Ovary (tissue), 9 donors: ENCODE measurements around the gene KLHL35. TPM values are rescaled to one million over a fixed set of nuclear protein-coding genes. Genes with fewer than 3 reads are reported as not detected.

Source experiments
- DNase-seq, 5 donors: peaks; one replicate each; pipeline ENCODE4 v3.0.0-alpha.2; 2019 to 2020
- H3K27ac ChIP-seq, 2 donors: fragments of 200-600 bp; one replicate each; pipeline versions ENCODE4 v1.5.1 to v1.8.0; 2019 to 2022
- H3K27me3 ChIP-seq: fragments of 200-600 bp; one replicate; pipeline ENCODE4 v1.8.0; 2022
- H3K36me3 ChIP-seq: fragments of 200-600 bp; sonication (generic); one replicate; pipeline ENCODE4 v1.5.1; 2019
- H3K4me1 ChIP-seq: one replicate; pipeline ENCODE4 v1.8.1; 2013; ENCODE audit warnings: mild to moderate bottlenecking, moderate library complexity; ENCODE audit not compliant: insufficient read depth
- H3K4me3 ChIP-seq: fragments of 200-600 bp; sonication (generic); one replicate; pipeline ENCODE4 v1.5.1; 2017
- H3K9me3 ChIP-seq, 2 donors: fragments of 200-600 bp in 1 of 2; sonication (generic) in 1 of 2; one replicate each; pipeline versions ENCODE4 v1.5.1 to v1.8.1; 2013 to 2019; ENCODE audit warnings: mild to moderate bottlenecking in 1 of 2, moderate library complexity in 1 of 2
- EP300 ChIP-seq: sonication (generic); formaldehyde crosslinking; IDR thresholded peaks from one replicate; pipeline ENCODE4 v1.6.1; 2017; ENCODE audit warnings: antibody characterized with exemption
- POLR2A ChIP-seq: fragments of 450-650 bp; IDR thresholded peaks from one replicate; pipeline ENCODE4 v1.6.1; 2017; ENCODE audit warnings: antibody characterized with exemption, mild to moderate bottlenecking, moderate library complexity
- WGBS, 3 donors: extraction: QIAGEN DNeasy Blood & Tissue Kit in 1 of 3; methylation state at CpG; one replicate each; pipeline versions ENCODE4 v1.1.5 to v1.1.7; 2013 to 2017; 5-methylcytosine and 5-hydroxymethylcytosine counted together
- intact Hi-C, 4 donors: fragments of 100-400 bp; cut with DNase I; formaldehyde crosslinking; loops; one replicate each; pipeline versions ENCODE4 v1.11.0 to v1.15.1; 2022 to 2023
- polyA plus RNA-seq, 2 donors: library from polyadenylated mRNA; stranded (reverse); fragments of 200-250 nt in 1 of 2; fragments of 350-450 nt in 1 of 2; fragmentation: Illumina TruSeq in 1 of 2; extraction: RNeasy Lipid Tissue Mini Kit (QIAGEN cat#74804) in 1 of 2; gene quantifications; one replicate each; pipeline ENCODE4 v1.2.3, GENCODE V29; 2013 to 2014
- total RNA-seq, 7 donors: library from RNA; depleted of rRNA in 2 of 7; stranded (reverse); fragments of >200 nt in 2 of 7; fragmentation: NEBNext Ultra II Directional in 3 of 7; extraction: Animal tissue kit (Norgen Biotek cat#: 25700) in 3 of 7; gene quantifications; one replicate each; pipeline versions ENCODE4 v1.1.0 to v1.2.4, GENCODE V29; 2016 to 2023
- TF ChIP-seq, protein P1 (sequence below), 3 donors: fragments of 450-650 bp in 2 of 3; fragments of 200-600 bp in 1 of 3; IDR thresholded peaks; one replicate each; pipeline versions ENCODE4 v1.5.1 to v1.8.0; 2016 to 2022; ENCODE audit warnings: antibody characterized with exemption in 3 of 3, mild to moderate bottlenecking in 1 of 3
- donor health status: DM: no; HTN: no; CAD: no; lungs with moderate emphysema.
- donor health status: DM: no; HTN: no; CAD: no.
- donor health status: Bipolar disorder and iron deficiency.
- donor health status: DM: yes; HTN: yes; CAD: no.
- donor health status: DM: no; HTN: no; CAD: no.
- donor health status: DM: yes; HTN: yes; CAD: no.

Gene KLHL35
- total and polyA plus RNA-seq, 9 donors, result 0.07 to 1.1 (median 0.34) TPM; not detected in 2

DNA sequence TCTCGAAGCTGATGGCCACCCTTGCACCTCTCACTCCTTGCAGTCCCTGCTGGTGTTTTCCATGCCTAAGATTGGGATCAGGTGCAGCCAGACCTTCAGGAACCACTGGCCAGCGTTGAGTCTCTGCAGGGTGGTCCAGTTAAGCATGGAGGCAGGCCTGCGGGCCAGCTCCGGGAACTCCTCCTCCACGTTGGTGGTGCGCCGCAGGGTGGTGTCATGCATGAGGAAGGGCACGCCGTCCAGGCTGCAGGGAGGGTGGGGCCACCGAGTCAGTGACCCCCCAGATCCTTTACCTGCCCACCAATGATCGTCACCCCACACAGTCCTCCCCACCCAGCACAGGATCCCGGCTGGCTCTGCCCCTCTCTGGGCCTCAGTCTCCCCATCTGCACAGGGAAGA lies 10.0 kb upstream of the KLHL35 start:
- Histone ChIP-seq H3K36me3 (no peaks in the 10 kb centered on the region), H3K4me1 (no peaks in the 10 kb centered on the region), H3K9me3 (no peaks in the 10 kb centered on the region), H3K27me3 (no peaks in the 10 kb centered on the region), H3K4me3 (no peak overlapping the region), H3K27ac (no peak overlapping the region)
- TF ChIP-seq POLR2A (no peak), EP300 (no peak)
- TF ChIP-seq, protein P1, sequence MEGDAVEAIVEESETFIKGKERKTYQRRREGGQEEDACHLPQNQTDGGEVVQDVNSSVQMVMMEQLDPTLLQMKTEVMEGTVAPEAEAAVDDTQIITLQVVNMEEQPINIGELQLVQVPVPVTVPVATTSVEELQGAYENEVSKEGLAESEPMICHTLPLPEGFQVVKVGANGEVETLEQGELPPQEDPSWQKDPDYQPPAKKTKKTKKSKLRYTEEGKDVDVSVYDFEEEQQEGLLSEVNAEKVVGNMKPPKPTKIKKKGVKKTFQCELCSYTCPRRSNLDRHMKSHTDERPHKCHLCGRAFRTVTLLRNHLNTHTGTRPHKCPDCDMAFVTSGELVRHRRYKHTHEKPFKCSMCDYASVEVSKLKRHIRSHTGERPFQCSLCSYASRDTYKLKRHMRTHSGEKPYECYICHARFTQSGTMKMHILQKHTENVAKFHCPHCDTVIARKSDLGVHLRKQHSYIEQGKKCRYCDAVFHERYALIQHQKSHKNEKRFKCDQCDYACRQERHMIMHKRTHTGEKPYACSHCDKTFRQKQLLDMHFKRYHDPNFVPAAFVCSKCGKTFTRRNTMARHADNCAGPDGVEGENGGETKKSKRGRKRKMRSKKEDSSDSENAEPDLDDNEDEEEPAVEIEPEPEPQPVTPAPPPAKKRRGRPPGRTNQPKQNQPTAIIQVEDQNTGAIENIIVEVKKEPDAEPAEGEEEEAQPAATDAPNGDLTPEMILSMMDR (IDR thresholded peaks at IDR 0.05), result no peak
- WGBS, 3 donors, result 74 to 82% (median 81%) methylated on average over 12 of the region's 12 CpGs
- no peak for DNase-seq
- intact Hi-C loops, result no loop called here

DNA sequence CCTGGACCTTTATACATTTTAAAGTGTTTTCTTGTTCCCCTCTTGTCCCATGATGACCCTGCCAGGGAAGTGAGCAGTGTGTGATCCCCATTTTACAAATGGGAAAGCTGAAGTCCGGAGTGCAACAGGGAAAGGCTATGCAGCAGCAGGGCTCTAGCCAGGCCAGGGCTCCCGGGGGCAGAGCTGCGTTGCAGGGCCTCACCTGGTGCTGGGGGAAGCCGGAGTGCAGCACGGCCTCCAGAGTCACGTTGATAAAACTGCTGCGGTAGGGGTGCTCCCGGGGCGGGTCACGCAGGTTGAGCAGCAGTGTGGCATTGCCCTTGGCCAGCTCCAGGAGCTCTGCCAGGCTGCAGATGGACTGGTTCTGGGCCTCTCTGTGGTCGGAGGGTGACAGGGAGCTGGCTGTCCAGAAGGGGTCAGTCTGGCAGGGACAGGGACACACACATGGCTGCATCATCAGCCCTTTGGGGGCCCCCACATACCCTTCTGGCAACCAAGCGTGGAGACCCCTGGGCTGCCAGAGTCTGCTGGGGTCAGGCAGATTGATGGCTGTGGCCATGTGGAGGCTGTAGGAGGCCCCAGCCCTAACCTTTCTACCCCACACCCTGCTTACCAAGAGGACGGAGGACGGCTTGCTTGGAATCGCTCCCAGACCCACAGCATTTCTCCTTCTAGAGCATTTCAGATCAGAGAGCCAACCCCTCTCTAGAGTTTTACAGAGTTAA lies 9.3 kb upstream of the KLHL35 start:
- intact Hi-C loops, result no loop called here
- WGBS, 3 donors, result 68 to 72% (median 72%) methylated on average over 14 to 15 of the region's 15 CpGs
- H3K27ac ChIP-seq, result no peak overlapping the region
- TF ChIP-seq EP300 (no peak), POLR2A (no peak)
- TF ChIP-seq, protein P1 (IDR thresholded peaks at IDR 0.05), result no peak
- H3K4me3 ChIP-seq, result no peak overlapping the region
- no peaks in the 10 kb centered on the region for H3K4me1 ChIP-seq
- H3K27me3 ChIP-seq, result no peaks in the 10 kb centered on the region
- no peaks in the 10 kb centered on the region for H3K36me3 ChIP-seq
- no peaks in the 10 kb centered on the region for H3K9me3 ChIP-seq
- no peak for DNase-seq

DNA sequence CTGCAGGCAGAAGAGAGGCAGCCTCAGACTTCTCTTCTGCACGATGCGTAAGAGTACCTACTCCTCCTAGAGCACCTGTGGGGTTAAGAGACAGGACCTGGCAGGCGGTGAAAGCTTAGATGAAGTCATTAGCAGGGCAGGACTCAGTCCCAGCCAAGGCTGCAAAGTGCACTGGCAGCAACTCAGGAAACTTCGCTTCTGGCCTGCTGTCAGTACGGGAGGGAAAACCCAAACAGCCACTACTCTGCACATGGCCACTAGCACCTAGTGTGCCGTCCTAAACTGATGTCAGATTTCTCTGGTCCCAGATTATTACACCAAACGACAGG lies 8.8 kb upstream of the KLHL35 start:
- no peaks in the 10 kb centered on the region for H3K36me3 ChIP-seq
- no peak for TF ChIP-seq POLR2A
- TF ChIP-seq EP300, result no peak
- TF ChIP-seq, protein P1 (IDR thresholded peaks at IDR 0.05), result no peak
- WGBS, 3 donors, result 61 to 78% (median 69%) methylated on average over 7 of the region's 7 CpGs
- H3K9me3 ChIP-seq, result no peaks in the 10 kb centered on the region
- no peak overlapping the region for H3K27ac ChIP-seq
- no peak overlapping the region for H3K4me3 ChIP-seq
- H3K4me1 ChIP-seq, result no peaks in the 10 kb centered on the region
- intact Hi-C loops, result no loop called here
- no peaks in the 10 kb centered on the region for H3K27me3 ChIP-seq
- DNase-seq, result no peak

DNA sequence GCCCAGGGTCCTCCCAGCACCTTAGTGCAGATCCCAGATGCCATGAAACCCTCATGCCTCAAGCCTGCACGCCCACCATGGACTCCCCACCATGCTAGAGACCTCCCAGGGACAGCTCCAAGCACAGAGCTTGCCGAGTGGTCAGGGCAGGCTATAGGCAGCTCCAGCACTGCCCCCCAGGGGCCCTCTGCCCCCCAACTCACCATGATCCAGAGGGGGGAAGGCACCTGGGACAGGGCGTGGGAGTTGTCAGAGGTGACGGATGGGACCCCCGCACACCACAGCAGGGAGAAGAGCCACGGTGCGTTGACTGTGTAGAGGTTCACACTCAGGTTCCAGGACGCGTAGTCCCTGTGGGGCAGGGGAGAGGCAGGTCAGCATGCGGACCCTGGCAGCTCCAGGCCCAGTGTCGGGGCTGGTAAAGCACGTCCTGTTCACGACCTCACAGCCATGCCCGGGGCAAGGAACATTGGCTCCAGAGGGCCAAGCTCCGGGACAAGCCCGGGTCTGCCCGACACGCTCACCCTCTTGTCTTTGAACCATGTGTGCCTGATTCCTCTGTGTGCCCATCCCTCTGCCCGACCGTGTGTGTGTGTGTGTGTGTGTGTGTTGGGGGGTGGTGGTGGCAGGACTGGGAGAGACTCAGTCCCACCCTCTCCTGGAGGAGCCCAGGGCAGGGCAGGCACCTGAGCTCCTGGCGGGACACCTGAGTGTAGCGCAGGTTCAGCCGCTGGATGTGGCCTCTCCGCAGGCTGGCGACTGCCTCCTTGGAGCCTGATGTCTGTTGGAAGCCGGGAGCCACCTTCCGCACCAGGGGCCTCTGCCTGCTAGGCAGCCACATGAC lies 8.2 kb upstream of the KLHL35 start:
- Histone ChIP-seq H3K4me3 (no peak overlapping the region), H3K4me1 (no peaks in the 10 kb centered on the region), H3K27me3 (no peaks in the 10 kb centered on the region), H3K36me3 (no peaks in the 10 kb centered on the region), H3K9me3 (no peaks in the 10 kb centered on the region), H3K27ac (no peak overlapping the region)
- DNase-seq, result no peak
- intact Hi-C loops, result no loop called here
- 84 to 87% (median 87%) methylated on average over 26 to 27 of the region's 27 CpGs for WGBS, 3 donors
- no peak for TF ChIP-seq EP300
- TF ChIP-seq, protein P1 (IDR thresholded peaks at IDR 0.05), result no peak
- TF ChIP-seq POLR2A, result no peak
